GM10847 (cell line): ENCODE data around the gene MSMP.

Experiments
- POLR2A ChIP-seq: IDR thresholded peaks from 2 replicates; pipeline ENCODE4 v1.6.1; 2011; ENCODE audit not compliant: insufficient read length; ENCODE audit errors: extremely low read depth

MSMP gene

GRCh38 chr9:35783418-35783817 lies 29.3 kb upstream of the MSMP start:
- TF ChIP-seq POLR2A = no peak

- TF ChIP-seq POLR2A = no peak
These were observed 27.0 kb upstream of the MSMP start for GRCh38 chr9:35781066-35781465.

GRCh38 chr9:35778496-35778895 lies 24.4 kb upstream of the MSMP start:
- no peak for TF ChIP-seq POLR2A

GRCh38 chr9:35776018-35776417 lies 21.9 kb upstream of the MSMP start:
- TF ChIP-seq POLR2A = no peak

GRCh38 chr9:35774907-35775635 lies 21.0 kb upstream of the MSMP start:
- TF ChIP-seq POLR2A = no peak

GRCh38 chr9:35771943-35772342 lies 17.9 kb upstream of the MSMP start:
- no peak for TF ChIP-seq POLR2A

GRCh38 chr9:35771534-35771933 lies 17.5 kb upstream of the MSMP start:
- no peak for TF ChIP-seq POLR2A

- TF ChIP-seq POLR2A = no peak
These were observed 17.0 kb upstream of the MSMP start for GRCh38 chr9:35771075-35771433.

GRCh38 chr9:35769763-35770162 lies 15.7 kb upstream of the MSMP start:
- TF ChIP-seq POLR2A = no peak

GRCh38 chr9:35767458-35767857 lies 13.4 kb upstream of the MSMP start:
- TF ChIP-seq POLR2A = no peak

GRCh38 chr9:35766997-35767396 lies 12.9 kb upstream of the MSMP start:
- TF ChIP-seq POLR2A = no peak

- no peak for TF ChIP-seq POLR2A
These were observed 9.7 kb upstream of the MSMP start for GRCh38 chr9:35763803-35764202.

- TF ChIP-seq POLR2A = no peak
These were observed 9.1 kb upstream of the MSMP start for GRCh38 chr9:35763181-35763580.

- TF ChIP-seq POLR2A = no peak
These were observed 6.6 kb upstream of the MSMP start for GRCh38 chr9:35760651-35761050.

GRCh38 chr9:35759795-35760194 lies 5.7 kb upstream of the MSMP start:
- no peak for TF ChIP-seq POLR2A

- no peak for TF ChIP-seq POLR2A
These were observed 4.5 kb upstream of the MSMP start for GRCh38 chr9:35758475-35759050.

- TF ChIP-seq POLR2A = no peak
These were observed 3.8 kb upstream of the MSMP start for GRCh38 chr9:35757892-35758275.
